AG08396 (cell line): ENCODE results near the gene ZNF33B.
A peak's percentile ranks its signal among the peaks of the same experiment; 100 is the strongest.
"Not testable (repeated sequence)": the region's sequence is repeated elsewhere in the genome, so short reads cannot be mapped to it uniquely, and the experiment has no call there.

Experiments
- DNase-seq: peaks from one replicate; pipeline ENCODE4 v3.0.0; 2012; ENCODE audit warnings: low spot score, mixed read lengths

Gene ZNF33B

GRCh38 chr10:42615419-42615818, 23.0 kb downstream of the ZNF33B start:
- no peak for DNase-seq

GRCh38 chr10:42609872-42610271, 28.5 kb downstream of the ZNF33B start:
- no peak for DNase-seq

GRCh38 chr10:42598249-42598873, 40.0 kb downstream of the ZNF33B start:
- DNase-seq = no peak

GRCh38 chr10:42596196-42596595, 42.2 kb downstream of the ZNF33B start:
- DNase-seq = no peak

GRCh38 chr10:42594246-42594650, 44.1 kb downstream of the ZNF33B start:
- no peak for DNase-seq

GRCh38 chr10:42593284-42593683, 45.1 kb downstream of the ZNF33B start:
- no peak for DNase-seq

GRCh38 chr10:42583828-42584227, 54.5 kb downstream of the ZNF33B start:
- no peak for DNase-seq

GRCh38 chr10:42578019-42578418, 60.4 kb downstream of the ZNF33B start:
- DNase-seq = no peak

- no peak for DNase-seq
Observed at GRCh38 chr10:42576338-42576737, 62.0 kb downstream of the ZNF33B start.

- no peak for DNase-seq
Observed at GRCh38 chr10:42574336-42574735, 64.0 kb downstream of the ZNF33B start.

- DNase-seq = no peak
Observed at GRCh38 chr10:42556931-42557330, 81.4 kb downstream of the ZNF33B start.

- DNase-seq = not testable (repeated sequence)
Observed at GRCh38 chr10:42553576-42553975, 84.8 kb downstream of the ZNF33B start.

- no peak for DNase-seq
Observed at GRCh38 chr10:42553064-42553407, 85.3 kb downstream of the ZNF33B start.

GRCh38 chr10:42552188-42553063, 85.9 kb downstream of the ZNF33B start:
- peak; percentile 94 for DNase-seq

- peak; percentile 4 for DNase-seq
Observed at GRCh38 chr10:42551582-42552187, 86.7 kb downstream of the ZNF33B start.

GRCh38 chr10:42549851-42550250, 88.5 kb downstream of the ZNF33B start:
- DNase-seq = no peak

GRCh38 chr10:42548254-42548653, 90.1 kb downstream of the ZNF33B start:
- no peak for DNase-seq

GRCh38 chr10:42544945-42545344, 93.4 kb downstream of the ZNF33B start:
- no peak for DNase-seq

GRCh38 chr10:42543840-42544372, 94.5 kb downstream of the ZNF33B start:
- DNase-seq = no peak
